ENCODE data around the gene DDX43.

- TF ChIP-seq, protein P1, sequence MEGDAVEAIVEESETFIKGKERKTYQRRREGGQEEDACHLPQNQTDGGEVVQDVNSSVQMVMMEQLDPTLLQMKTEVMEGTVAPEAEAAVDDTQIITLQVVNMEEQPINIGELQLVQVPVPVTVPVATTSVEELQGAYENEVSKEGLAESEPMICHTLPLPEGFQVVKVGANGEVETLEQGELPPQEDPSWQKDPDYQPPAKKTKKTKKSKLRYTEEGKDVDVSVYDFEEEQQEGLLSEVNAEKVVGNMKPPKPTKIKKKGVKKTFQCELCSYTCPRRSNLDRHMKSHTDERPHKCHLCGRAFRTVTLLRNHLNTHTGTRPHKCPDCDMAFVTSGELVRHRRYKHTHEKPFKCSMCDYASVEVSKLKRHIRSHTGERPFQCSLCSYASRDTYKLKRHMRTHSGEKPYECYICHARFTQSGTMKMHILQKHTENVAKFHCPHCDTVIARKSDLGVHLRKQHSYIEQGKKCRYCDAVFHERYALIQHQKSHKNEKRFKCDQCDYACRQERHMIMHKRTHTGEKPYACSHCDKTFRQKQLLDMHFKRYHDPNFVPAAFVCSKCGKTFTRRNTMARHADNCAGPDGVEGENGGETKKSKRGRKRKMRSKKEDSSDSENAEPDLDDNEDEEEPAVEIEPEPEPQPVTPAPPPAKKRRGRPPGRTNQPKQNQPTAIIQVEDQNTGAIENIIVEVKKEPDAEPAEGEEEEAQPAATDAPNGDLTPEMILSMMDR (IDR thresholded peaks at IDR 0.05), result no peak
- no peak for TF ChIP-seq EZH2phosphoT487 (IDR thresholded peaks at IDR 0.05)
These were observed 67.1 kb downstream of the DDX43 start, which contains the start of gene MTO1 for GRCh38 chr6:73461537-73462350.
